Testis (tissue), 3 donors: ENCODE results near the gene SERPINB7. TPM values are rescaled to one million over a fixed set of nuclear protein-coding genes. Genes with fewer than 3 reads are reported as not detected.

Experiments used
- DNase-seq: peaks from one replicate; pipeline ENCODE4 v3.0.0-alpha.2; 2019
- H3K27ac ChIP-seq, 2 donors: fragments of 200-600 bp; sonication (generic); one replicate each; pipeline ENCODE4 v1.5.1; 2019
- H3K27me3 ChIP-seq: fragments of 200-600 bp; sonication (generic); one replicate; pipeline ENCODE4 v1.5.1; 2019
- H3K36me3 ChIP-seq: fragments of 200-600 bp; sonication (generic); one replicate; pipeline ENCODE4 v1.5.1; 2017; ENCODE audit warnings: low read depth; ENCODE audit errors: missing control alignments
- H3K4me1 ChIP-seq: fragments of 200-600 bp; sonication (generic); one replicate; pipeline ENCODE4 v1.5.1; 2019
- H3K4me3 ChIP-seq, 2 donors: fragments of 200-600 bp; sonication (generic); one replicate each; pipeline ENCODE4 v1.5.1; 2017 to 2019
- H3K9me3 ChIP-seq: fragments of 200-600 bp; sonication (generic); one replicate; pipeline ENCODE4 v1.5.1; 2017
- POLR2A ChIP-seq: fragments of 450-650 bp; IDR thresholded peaks from one replicate; pipeline ENCODE4 v1.6.1; 2017; ENCODE audit warnings: antibody characterized with exemption, mild to moderate bottlenecking, moderate library complexity
- WGBS, 2 donors: methylation state at CpG; one replicate each; pipeline ENCODE4 v1.1.5; 2018; 5-methylcytosine and 5-hydroxymethylcytosine counted together
- intact Hi-C: fragments of 100-400 bp; cut with DNase I; formaldehyde crosslinking; loops from one replicate; pipeline ENCODE4 v1.15.1; 2023; ENCODE audit warnings: low total_unique reads
- polyA plus RNA-seq: library from polyadenylated mRNA; stranded (reverse); fragments of 350-450 nt; fragmentation: Illumina TruSeq; extraction: RNeasy Lipid Tissue Mini Kit (QIAGEN cat#74804); gene quantifications from one replicate; pipeline ENCODE4 v1.2.3, GENCODE V29; 2014; ENCODE audit warnings: low read depth, low replicate concordance; ENCODE audit not compliant: insufficient read depth
- total RNA-seq, 2 donors: library from RNA; depleted of rRNA; stranded (reverse); fragments of >200 nt; gene quantifications; one replicate each; pipeline ENCODE4 v1.2.3, GENCODE V29; 2016
- TF ChIP-seq, protein P1 (sequence below), 3 experiments: fragments of 450-650 bp in 2 of 3; fragments of 200-600 bp in 1 of 3; sonication (generic) in 1 of 3; IDR thresholded peaks; one replicate each; pipeline ENCODE4 v1.5.1; 2016 to 2019; ENCODE audit warnings: antibody characterized with exemption in 3 of 3, mild to moderate bottlenecking in 2 of 3, moderate library complexity in 1 of 3

The SERPINB7 gene
- total and polyA plus RNA-seq, 3 donors from 2014 or later: 0.16 to 0.25 TPM; not detected in 1

DNA sequence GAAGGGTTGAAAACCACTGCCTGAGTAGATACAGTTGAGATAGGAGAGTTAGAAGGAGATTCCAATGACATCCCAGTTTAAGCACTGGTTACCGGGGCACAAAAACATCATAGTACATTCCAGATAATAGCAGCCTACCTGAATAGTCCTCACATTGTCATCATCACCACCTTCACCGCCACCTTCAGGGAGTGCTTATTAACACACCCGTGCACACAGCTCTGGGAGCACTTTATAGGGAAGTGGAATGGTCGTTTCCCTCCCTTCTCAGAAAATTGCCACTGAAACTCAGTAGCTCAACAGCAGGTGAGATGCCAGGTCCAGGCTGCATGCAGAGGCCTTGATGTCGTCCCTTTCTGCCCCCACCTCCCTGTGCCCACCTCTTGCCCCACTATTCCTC, 8.2 kb downstream of the SERPINB7 start:
- no peak for TF ChIP-seq POLR2A
- TF ChIP-seq, protein P1, sequence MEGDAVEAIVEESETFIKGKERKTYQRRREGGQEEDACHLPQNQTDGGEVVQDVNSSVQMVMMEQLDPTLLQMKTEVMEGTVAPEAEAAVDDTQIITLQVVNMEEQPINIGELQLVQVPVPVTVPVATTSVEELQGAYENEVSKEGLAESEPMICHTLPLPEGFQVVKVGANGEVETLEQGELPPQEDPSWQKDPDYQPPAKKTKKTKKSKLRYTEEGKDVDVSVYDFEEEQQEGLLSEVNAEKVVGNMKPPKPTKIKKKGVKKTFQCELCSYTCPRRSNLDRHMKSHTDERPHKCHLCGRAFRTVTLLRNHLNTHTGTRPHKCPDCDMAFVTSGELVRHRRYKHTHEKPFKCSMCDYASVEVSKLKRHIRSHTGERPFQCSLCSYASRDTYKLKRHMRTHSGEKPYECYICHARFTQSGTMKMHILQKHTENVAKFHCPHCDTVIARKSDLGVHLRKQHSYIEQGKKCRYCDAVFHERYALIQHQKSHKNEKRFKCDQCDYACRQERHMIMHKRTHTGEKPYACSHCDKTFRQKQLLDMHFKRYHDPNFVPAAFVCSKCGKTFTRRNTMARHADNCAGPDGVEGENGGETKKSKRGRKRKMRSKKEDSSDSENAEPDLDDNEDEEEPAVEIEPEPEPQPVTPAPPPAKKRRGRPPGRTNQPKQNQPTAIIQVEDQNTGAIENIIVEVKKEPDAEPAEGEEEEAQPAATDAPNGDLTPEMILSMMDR (IDR thresholded peaks at IDR 0.05): no peak
- no peaks in the 10 kb centered on the region for H3K4me1 ChIP-seq
- DNase-seq: no peak
- no peak overlapping the region for H3K27ac ChIP-seq
- H3K27me3 ChIP-seq: no peaks in the 10 kb centered on the region
- intact Hi-C loops: no loop called here
- no peaks in the 10 kb centered on the region for H3K36me3 ChIP-seq
- no peaks in the 10 kb centered on the region for H3K9me3 ChIP-seq
- no peak overlapping the region for H3K4me3 ChIP-seq
- WGBS, 2 donors: 60% methylated on average over 5 of the region's 5 CpGs

GRCh38 chr18:63784787-63785452, 9.7 kb downstream of the SERPINB7 start:
- no peak for DNase-seq
- no peaks in the 10 kb centered on the region for H3K9me3 ChIP-seq

GRCh38 chr18:63787673-63788072, 12.5 kb downstream of the SERPINB7 start:
- no peak for TF ChIP-seq POLR2A
- H3K9me3 ChIP-seq: no peaks in the 10 kb centered on the region
- intact Hi-C loops: no loop called here
- H3K27me3 ChIP-seq: no peaks in the 10 kb centered on the region
- H3K4me1 ChIP-seq: no peaks in the 10 kb centered on the region
- no peak overlapping the region for H3K27ac ChIP-seq
- H3K36me3 ChIP-seq: no peaks in the 10 kb centered on the region
- H3K4me3 ChIP-seq: no peak overlapping the region
- WGBS, 2 donors: 87 to 93% methylated on average over 4 of the region's 4 CpGs
- no peak for DNase-seq

More at GRCh38 chr18:63784787-63785452, 9.7 kb downstream of the SERPINB7 start:
- Histone ChIP-seq H3K4me1 (no peaks in the 10 kb centered on the region), H3K27ac (no peak overlapping the region), H3K27me3 (no peaks in the 10 kb centered on the region), H3K4me3 (no peak overlapping the region), H3K36me3 (no peaks in the 10 kb centered on the region)
- TF ChIP-seq, protein P1 (IDR thresholded peaks at IDR 0.05): no peak
- TF ChIP-seq POLR2A: no peak
- intact Hi-C loops: no loop called here
- 39 to 40% methylated on average over 4 of the region's 4 CpGs for WGBS, 2 donors

GRCh38 chr18:63788447-63789096, 13.4 kb downstream of the SERPINB7 start:
- no peak for DNase-seq
- H3K36me3 ChIP-seq: no peaks in the 10 kb centered on the region
- H3K4me3 ChIP-seq: no peak overlapping the region
- no peak overlapping the region for H3K27ac ChIP-seq
- intact Hi-C loops: no loop called here
- TF ChIP-seq, protein P1 (IDR thresholded peaks at IDR 0.05): no peak
- TF ChIP-seq POLR2A: no peak
- WGBS, 2 donors: 87 to 90% methylated on average over 3 of the region's 3 CpGs
- H3K27me3 ChIP-seq: no peaks in the 10 kb centered on the region
- no peaks in the 10 kb centered on the region for H3K4me1 ChIP-seq
- no peaks in the 10 kb centered on the region for H3K9me3 ChIP-seq

DNA sequence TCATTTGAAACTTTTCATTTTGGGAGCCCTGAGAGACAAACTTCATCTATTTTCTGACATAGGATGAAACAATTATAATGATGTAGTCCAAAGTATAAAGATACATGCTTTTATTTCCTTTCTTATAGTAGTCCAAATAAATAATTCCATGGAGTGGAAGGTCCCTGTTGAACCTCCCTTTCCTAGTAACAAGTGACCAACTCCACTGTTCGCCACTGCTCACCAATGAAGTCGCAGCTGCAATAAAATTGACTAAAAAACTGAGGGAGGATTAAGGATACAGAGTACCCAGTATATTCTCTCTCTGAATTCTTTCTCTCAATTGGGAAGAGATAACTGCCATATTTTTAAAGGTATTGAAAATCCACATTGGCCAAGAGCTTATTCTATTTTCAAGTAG, 14.1 kb downstream of the SERPINB7 start:
- Histone ChIP-seq H3K4me1 (no peaks in the 10 kb centered on the region), H3K27me3 (no peaks in the 10 kb centered on the region), H3K9me3 (no peaks in the 10 kb centered on the region), H3K27ac (no peak overlapping the region), H3K36me3 (no peaks in the 10 kb centered on the region), H3K4me3 (no peak overlapping the region)
- 87 to 98% methylated on average over 2 of the region's 2 CpGs for WGBS, 2 donors
- intact Hi-C loops: no loop called here
- TF ChIP-seq, protein P1 (IDR thresholded peaks at IDR 0.05): no peak
- no peak for DNase-seq
